ENCODE data around the gene ATAD3C. TPM values are rescaled to one million over a fixed set of nuclear protein-coding genes. Genes with fewer than 3 reads are reported as not detected.

Gene ATAD3C
- total and polyA plus RNA-seq, 12 donors, result 0.11 to 2.2 (median 0.78) TPM

- intact Hi-C loops (cut with DNase I), result loop anchor here in 1 of 10 donors (1.0 kb wide), 1 partner anchor 49 kb away; no protein-coding TSS in a partner anchor
- peaks cover 0 to 23% (median 8%) of the 10 kb centered on the region in 9 donors for H3K4me1 ChIP-seq
- DNase-seq (no peak), ATAC-seq (peak in 2 of 8 donors; percentile 15 to 24)
- 68 to 83% methylated on average over 8 to 12 of the region's 12 CpGs for WGBS, 2 donors
- TF ChIP-seq CTCF (IDR thresholded peaks at IDR 0.05), result no peak
- peak overlapping the region in 9 of 10 donors; percentile 22 to 51 (median 35) for H3K4me3 ChIP-seq
- no peaks in the 10 kb centered on the region for H3K36me3 ChIP-seq
- no peaks in the 10 kb centered on the region for H3K9me3 ChIP-seq
- H3K27me3 ChIP-seq, result peaks cover 0 to 21% (median 2%) of the 10 kb centered on the region in 7 donors
- peak overlapping the region in 2 of 10 donors; percentile 34 to 49 for H3K27ac ChIP-seq
Measured at GRCh38 chr1:1420654-1421141, 28.8 kb upstream of the ATAD3C start.

GRCh38 chr1:1421147-1421906 is 28.2 kb upstream of the ATAD3C start, which contains the start of gene ANKRD65:
Gene ANKRD65 (minus strand): TSS chr1:1421276. CDS start chr1:1421005, 271 bp downstream.
- Histone ChIP-seq H3K9me3 (no peaks in the 10 kb centered on the region), H3K4me3 (peak within 1 kb of the TSS in 9 of 10 donors; percentile 22 to 51 (median 35)), H3K36me3 (no peaks in the 10 kb centered on the region), H3K27ac (peak within 1 kb of the TSS in 2 of 10 donors; percentile 34 to 49), H3K27me3 (peaks cover 0 to 27% (median 7%) of the 10 kb centered on the region in 7 donors), H3K4me1 (peaks cover 0 to 23% (median 8%) of the 10 kb centered on the region in 9 donors)
- 83 to 86% methylated on average over 18 of the region's 18 CpGs for WGBS, 2 donors
- TF ChIP-seq CTCF (IDR thresholded peaks at IDR 0.05), result no peak
- DNase-seq (no peak), ATAC-seq (no peak)
- intact Hi-C loops (cut with DNase I), result no loop called here

GRCh38 chr1:1421907-1422464 is 27.5 kb upstream of the ATAD3C start:
- H3K27me3 ChIP-seq, result peaks cover 0 to 33% (median 11%) of the 10 kb centered on the region in 7 donors
- TF ChIP-seq CTCF (IDR thresholded peaks at IDR 0.05), result no peak
- no peak overlapping the region for H3K27ac ChIP-seq
- no peak for ATAC-seq
- DNase-seq, result no peak
- no peaks in the 10 kb centered on the region for H3K9me3 ChIP-seq
- no peak overlapping the region for H3K4me3 ChIP-seq
- peaks cover 0 to 23% (median 8%) of the 10 kb centered on the region in 9 donors for H3K4me1 ChIP-seq
- 84 to 88% methylated on average over 7 of the region's 7 CpGs for WGBS, 2 donors
- intact Hi-C loops (cut with DNase I), result no loop called here
- H3K36me3 ChIP-seq, result no peaks in the 10 kb centered on the region

GRCh38 chr1:1422465-1423244 is 26.8 kb upstream of the ATAD3C start:
- 54 to 56% methylated on average over 29 of the region's 29 CpGs for WGBS, 2 donors
- TF ChIP-seq CTCF (IDR thresholded peaks at IDR 0.05), result no peak
- Histone ChIP-seq H3K9me3 (no peaks in the 10 kb centered on the region), H3K36me3 (no peaks in the 10 kb centered on the region), H3K27me3 (peaks cover 0 to 33% (median 11%) of the 10 kb centered on the region in 7 donors), H3K4me3 (no peak overlapping the region), H3K4me1 (peaks cover 0 to 23% (median 8%) of the 10 kb centered on the region in 9 donors), H3K27ac (peak overlapping the region in 2 of 10 donors; percentile 3 to 34)
- intact Hi-C loops (cut with DNase I), result no loop called here
- no peak for ATAC-seq
- DNase-seq, result peak in 1 of 2 donors; percentile 17
